Cerebellar nuclear complex (tissue), 1 donor: ENCODE measurements around the gene ADAMTS12.

Experiments
- DNase-seq, 2 experiments: peaks; one replicate each; lab custom pipeline; 2025; lab: John Stamatoyannopoulos, UW

ADAMTS12 gene

DNA sequence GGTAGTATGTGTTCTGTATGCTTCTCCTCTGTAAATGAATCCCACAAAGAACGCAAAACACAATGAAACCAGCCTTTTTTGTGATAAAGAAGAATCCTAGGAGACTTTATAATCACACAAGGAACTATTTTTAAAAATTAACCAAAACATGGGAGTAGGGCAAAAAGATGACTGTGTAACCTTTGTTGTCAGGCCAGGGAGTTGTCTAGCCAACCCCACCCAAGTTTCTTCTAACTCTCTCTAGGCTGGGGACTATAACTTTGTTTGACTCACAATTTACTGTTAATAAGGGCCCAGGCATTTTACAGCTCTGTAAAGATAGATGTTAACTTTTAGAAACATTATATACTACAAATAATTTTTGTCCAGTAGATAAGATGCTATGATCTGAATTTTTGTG lies 176.1 kb downstream of the ADAMTS12 start:
- no peak for DNase-seq

DNA sequence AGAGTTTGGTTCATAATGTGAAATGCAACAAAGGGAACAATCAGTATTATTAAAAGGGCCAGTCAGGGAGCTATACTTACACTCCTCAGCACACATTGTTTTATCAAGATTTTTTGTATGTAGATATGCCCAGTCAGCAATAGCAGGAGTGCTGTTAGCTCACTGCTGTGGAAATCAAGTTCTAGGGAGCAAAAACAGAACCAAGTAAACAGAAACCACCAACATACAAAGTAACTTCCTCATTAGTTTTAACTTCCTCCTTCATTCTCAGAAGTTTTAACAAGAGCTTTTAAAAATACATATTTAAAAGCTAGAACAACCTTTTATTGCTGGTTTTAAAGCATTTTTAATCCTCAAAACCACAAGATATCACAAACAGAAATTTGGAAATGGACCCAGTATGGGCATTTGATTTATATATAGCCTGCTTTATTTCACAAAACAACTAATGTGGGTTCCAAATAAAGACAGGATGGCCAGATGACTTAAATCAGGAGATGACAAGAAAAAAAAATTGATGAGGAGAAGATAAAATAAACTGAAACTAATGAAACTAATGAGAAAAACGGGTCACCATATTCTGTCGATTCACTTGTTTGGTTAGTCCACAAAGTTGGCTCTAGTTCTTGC lies 178.5 kb downstream of the ADAMTS12 start:
- DNase-seq, result no peak

DNA sequence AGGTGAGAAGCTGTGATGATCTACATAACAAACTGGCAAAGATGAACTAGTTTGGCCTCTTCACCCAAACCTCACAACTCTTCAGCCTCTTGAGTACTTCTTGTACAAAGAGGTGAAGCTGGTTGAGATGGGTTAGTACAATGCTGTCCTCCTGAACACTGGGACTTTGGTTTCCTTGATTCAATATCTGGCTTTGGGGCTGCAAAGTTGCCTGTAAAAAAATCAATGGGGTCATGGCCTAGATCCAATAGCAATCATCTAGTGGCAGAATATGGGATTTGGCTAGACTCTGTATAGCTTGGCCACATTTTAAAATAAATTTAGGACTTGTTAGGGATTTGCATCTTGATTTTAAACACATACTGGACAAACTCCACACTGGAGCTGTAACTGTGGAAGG lies 179.1 kb downstream of the ADAMTS12 start:
- no peak for DNase-seq

DNA sequence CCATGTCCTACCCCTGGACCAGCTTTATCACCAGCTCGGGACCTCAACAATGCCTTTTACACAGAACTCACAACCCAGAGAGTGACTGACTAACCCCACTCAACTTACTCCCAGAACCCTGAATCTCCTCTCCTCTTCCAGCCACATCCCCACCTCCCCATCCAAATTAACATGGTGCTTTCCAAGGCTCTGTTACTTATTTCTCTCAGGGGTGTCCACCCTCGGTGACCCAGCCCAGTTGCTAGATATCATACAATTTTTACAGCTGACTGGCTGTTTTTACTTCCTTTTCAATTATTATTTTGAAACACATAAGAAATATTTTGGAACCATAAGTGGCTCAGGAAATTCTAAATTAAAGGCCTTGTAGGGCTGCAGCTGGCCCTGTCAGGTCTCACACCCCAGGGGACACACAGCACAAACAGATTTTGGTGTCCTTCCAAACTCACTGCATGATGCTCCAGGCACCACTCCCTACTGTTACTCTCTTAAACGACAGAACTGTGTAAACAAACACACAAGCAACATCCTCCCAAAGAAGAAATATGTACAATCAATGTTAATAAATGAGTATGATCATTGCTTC lies 180.6 kb downstream of the ADAMTS12 start:
- no peak for DNase-seq

DNA sequence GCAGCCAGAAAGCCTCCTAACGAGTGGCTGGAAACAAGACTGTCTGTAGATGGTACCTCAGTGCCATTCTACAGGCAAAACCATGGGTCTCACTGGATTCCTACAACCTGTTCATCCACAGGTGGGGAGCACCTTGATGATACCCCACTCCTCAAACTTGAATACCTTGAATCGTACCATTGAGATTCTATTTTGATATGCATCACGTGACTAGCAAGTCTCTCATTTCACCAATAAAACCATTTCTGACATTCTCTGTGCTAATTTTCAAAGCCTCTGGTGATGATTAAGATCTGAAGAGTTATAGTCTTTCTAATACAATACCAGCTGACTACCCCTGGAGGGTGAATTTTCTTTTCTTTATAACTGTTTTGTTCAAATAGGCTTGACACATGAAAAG lies 188.9 kb downstream of the ADAMTS12 start:
- DNase-seq, result no peak

DNA sequence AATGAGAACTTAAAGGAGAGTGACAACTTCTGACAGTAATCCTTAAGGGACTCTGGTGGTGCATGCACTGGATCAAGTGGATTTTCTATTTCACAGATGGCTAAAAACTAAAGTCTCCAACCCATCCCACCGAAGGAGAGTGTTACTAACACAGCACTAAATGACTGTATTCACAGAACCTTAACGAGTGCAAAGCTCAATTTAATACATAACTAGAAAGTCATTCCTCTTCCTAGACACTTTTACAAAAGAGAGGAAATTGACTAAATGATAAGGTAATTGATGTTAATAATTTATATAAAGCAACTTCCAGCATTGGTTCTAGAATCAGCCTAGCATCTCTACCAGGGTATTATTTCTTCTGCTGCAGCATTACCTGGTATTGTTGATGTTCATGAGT lies 189.8 kb downstream of the ADAMTS12 start:
- no peak for DNase-seq

DNA sequence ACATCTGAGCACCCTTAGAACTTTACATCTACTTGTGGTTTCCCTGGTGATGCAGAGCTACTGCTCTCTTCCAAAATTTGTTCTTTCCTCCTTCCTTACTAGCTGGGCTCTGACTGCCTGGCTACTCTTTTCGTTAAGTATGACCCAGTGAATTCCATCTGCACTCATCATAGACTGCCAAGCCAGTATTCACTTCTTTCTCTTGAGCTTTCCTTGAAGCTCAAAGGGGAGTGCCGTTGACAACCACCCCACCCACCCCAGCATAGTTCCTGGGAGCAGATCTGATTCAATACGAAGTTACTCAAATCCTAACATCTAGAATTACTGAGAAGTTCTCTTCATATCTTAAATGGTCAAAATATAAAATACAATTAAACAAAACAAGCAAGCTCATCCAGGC lies 190.5 kb downstream of the ADAMTS12 start:
- DNase-seq, result no peak

DNA sequence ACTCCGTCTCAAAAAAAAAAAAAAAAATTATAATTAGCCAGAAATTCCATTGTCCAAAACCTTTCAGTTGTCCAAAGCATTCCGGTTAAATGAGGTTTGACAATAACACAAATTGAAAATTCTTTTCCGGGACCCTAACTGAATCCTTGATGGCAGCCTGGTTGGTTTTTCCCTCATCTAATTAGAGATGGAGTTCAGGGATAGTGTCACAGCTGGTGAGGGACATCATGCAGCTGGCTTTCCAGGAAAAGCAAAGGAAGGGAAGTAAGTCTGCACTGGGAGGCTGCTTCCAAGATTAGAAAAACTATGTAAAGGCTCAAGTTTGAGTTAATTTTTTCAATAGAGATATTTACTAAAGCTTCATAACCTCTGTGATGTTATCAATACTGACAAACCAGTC lies 195.4 kb downstream of the ADAMTS12 start:
- DNase-seq, result no peak

DNA sequence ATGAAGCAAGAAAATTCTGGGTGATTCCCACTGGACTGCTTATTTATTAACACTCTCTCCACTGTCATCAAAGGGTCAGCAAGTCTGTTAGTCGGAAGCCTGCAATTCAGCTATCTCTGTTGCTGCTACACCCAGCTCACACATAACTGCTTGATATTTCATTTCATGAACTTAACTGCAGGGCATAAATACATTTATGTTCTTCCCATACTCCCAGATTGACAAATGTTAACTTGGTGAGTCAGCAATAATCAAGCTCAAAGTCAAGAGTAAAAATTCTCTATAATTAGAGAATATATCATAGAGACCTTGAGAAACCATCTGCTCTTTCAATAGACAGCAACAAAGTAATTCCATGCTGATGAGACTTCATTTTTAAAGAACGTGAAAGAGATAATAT lies 198.8 kb downstream of the ADAMTS12 start:
- no peak for DNase-seq

DNA sequence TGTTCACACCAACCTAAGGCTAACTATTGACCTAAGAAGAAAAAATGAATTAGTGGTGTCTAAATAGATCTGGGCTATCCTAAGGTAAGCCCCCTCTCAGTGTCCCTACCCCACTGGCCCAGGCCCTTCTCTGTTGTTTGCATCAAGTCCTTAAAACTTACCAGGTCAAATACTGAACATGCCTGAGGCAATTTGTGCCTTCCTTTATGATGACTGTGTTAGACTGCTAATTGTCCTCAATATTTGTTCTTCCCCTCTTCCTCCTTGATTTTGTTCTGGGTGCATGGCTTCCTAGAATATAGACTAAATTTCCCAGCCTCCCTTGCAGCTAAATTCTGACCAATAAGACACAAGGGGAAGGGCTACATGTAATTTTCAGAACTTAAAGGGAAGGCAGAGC lies 199.9 kb downstream of the ADAMTS12 start:
- DNase-seq, result no peak

DNA sequence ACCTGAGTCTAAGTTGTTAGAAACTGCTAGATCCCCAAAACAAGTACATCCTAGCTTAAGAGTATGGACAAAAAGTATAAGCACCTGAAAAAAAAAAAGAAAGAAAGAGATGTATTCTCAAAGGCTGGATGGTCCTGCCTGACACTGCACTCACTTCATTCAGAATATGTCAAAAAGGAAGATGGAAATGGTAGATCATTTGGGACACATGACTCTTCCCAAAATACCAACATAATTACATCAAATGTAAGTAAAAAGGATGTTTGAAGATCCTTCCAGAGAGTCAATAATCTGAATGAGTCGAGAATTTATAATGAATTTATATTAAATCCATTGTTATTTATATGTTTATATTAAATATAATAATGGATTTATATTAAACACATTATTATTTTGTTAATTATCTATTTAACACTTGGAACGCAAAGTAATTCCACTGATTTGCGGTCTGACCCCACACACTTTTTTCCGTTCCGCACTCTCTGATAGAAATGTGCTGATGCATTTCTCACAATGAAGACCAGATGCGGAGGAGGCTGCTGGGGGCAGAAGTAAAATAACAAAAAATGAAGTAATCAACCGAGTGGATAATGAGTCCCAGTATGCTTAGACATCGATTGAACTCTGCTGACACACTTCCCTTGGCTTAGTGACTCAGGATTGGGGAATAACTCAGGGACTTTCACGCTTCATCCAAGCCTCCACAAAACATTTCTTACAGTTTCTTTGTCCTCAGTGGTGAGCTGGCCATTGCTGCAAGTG lies 201.2 kb downstream of the ADAMTS12 start:
- DNase-seq, result no peak

DNA sequence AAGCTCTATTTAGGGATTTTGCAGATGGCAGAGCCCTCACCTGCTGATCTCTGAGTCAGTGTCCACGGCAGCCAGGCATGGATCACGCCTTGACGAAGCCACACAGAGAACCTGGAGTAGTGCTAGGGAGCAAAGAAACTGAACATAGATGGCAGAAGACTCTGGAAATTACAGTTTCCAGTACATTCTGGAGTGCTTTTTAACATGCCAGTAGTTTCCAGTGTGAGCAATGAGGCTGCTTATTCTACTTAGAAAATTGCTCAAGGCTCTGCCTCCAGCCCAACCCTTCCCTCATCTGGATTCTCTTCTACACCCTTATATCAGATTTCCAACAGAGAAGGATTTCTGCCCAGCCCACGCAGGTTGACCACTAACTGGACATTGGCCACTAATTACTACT lies 203.3 kb downstream of the ADAMTS12 start:
- no peak for DNase-seq

DNA sequence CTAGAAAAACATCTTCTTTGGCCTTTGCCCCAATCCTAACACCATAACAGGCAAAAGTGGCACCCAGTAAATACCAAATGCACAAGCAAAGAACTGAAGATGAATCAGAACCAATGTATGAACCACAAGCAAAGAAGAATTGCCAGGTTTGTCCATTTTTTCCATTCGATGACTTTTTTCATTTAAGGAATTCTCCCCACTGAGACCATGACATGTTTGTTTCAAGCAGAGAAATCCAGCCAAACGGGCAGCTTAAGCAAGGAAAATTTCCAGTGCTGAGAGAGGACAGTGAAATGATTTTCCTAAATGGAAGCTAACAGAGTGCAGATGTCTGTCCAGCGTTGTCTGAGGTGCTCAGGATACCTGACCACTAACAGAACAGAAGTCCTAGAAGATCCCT lies 203.7 kb downstream of the ADAMTS12 start:
- DNase-seq, result no peak

DNA sequence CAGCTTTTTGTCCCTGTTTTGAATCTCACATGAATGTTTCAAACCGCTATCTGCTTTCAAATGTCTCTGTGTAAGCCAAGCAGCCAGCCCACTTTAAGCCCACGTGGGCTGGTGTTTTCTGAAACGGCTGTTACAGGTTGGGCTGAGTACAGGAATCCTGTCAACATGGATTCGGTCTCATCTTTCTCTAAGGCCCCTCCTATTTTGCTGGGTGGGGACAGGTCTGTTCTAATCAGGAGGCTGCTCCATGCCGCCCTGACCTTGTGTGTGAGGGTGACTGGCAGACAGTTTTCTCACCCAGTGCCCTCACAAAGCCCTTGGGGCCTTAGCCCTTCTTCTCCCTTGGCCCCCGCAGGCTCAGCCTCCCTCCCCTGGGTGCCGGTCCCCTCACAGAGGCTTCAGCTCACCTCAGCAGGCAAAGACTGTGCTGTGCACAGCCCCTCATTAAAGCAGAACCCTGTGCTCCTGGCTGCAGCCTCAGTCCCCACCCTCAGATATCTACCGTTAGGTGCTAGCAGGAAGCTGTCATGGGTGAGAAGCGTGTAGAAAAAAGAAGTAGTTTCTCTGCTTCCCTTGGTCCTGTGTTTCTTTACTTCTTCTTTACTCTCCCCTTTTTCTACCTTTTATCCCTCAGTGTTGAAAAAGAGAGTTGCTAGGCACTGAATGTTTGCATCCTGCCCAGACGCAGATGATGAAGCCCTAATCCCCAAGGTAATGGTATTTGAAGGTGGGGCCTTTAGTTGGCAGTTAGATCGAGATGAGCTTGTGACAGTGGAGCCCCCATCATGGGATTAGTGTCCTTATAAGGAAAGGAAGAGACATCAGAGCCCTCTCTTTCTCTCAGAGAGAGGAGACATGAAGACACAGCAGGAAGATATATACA lies 205.7 kb downstream of the ADAMTS12 start:
- no peak for DNase-seq

DNA sequence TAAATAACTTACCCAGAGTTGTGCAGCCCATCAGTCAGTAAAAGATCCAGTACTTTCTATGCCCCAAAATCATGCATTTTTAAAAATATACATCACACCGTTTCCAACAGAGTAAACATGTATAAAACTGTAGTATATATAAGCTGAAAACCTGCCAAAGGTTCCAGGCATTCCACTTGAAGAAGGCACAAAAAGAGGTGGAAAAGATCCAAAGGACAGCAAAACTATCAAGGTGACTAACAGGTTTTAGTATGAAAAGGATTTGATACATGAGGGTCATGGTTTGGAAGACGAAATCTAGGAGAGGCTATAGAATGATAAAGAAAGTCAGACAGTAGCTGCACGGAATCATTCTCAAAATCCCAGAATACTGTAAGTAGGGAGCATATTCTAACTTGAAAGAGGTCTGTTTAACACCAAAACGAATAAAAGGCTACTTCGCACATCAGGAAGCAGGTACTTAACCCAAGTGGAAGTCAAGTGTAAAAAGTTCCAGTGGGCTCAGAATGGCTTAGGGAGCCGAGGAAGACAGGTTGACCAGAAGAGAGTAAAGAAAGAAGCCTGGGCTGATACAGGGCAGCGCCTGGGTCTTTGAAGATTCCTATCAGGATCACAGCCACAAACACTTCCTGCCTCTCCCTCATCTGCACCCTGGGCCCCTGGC lies 207.2 kb downstream of the ADAMTS12 start:
- no peak for DNase-seq

DNA sequence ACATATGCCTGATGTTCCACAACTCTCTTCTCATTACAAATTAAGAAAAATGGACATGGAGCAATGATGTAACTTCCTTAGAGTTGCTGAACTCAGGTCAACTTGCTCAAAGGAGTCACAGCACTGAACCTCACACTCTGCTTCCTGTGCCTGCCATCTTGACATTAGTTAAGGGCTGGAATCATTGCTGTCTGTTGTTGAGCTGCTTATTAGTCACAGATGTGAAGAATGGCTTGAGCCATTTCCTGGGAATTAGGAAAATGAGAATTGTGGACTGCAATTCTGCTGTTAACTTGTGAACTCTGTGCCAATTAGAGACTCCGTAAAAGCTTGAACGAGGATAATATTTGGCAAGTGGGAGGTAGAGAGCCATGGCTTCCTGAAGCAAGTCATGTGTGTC lies 212.0 kb downstream of the ADAMTS12 start:
- DNase-seq, result no peak

DNA sequence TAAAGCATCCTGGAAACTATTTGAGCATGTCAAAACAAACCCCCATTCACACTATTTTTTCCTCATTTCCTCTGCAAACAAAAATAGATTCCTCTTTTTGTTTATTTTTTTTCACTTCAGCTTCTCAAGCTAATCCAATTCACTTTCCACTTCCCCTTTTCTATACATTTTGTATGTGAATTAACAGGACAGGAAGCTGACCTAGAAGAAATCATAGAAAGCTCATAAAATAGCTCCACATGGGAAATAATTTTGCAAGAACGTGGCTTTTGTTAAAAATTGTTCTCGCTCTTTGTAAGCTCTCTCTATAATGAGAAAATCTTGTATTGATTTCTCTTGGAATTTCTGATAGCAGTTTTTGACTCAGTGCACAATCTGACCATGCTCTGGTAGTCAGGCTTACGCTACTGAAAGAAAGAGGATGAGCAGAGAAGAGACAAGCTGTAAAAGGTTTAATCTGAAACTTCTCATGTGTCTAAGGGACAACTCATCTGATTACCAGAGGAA lies 215.8 kb downstream of the ADAMTS12 start:
- DNase-seq, result no peak

DNA sequence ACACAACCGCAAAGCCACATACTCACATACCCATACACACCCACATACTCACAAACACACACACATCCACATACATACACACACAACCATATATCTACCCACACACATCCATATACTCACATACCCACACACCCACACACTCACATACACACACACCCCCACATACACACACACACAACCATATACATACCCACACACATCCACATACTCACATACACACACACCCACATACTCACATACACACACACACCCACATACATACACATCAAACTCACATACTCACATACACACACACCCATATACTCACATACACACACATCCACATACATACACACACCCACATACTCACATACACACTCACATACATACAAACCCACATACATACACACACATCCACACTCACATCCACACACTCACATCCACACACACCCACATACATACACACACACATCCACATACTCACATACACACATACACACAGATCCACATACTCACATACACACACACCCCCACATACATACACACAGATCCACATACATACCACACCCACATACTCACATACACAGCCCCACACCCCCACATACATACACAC lies 220.0 kb downstream of the ADAMTS12 start:
- DNase-seq, result no peak

DNA sequence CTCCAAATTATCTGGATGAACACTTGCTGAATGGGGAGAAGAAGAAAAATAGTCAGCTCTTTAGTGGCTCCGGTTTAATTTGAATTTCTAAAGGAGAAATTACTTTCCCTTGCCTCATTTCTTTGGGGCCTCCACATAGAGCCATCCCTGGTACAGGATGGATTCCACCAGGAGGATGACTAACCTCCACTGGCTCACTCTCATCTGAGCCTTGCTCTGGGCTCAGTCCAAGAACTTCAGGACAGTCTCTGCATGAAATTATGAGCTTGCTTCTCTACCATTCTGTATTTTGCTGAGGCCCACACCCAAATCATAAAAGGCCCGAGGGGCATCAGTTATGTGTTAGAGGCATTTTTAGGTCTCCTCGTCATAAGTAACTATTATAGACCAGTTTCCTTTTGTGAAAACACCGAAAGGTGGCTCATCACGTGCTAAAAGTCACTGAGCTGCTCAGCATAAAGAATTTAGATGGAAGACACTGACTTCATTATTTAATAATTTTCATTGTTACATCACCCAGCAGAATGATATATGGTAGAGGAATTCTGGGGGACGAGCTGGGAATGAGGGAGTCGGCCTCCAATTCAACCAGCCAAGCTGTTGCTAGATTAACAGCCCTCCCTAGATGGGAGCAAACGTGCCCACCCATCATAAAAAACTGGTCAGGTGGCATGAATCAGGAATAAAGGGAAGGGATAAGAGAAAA lies 228.9 kb downstream of the ADAMTS12 start:
- DNase-seq, result no peak

DNA sequence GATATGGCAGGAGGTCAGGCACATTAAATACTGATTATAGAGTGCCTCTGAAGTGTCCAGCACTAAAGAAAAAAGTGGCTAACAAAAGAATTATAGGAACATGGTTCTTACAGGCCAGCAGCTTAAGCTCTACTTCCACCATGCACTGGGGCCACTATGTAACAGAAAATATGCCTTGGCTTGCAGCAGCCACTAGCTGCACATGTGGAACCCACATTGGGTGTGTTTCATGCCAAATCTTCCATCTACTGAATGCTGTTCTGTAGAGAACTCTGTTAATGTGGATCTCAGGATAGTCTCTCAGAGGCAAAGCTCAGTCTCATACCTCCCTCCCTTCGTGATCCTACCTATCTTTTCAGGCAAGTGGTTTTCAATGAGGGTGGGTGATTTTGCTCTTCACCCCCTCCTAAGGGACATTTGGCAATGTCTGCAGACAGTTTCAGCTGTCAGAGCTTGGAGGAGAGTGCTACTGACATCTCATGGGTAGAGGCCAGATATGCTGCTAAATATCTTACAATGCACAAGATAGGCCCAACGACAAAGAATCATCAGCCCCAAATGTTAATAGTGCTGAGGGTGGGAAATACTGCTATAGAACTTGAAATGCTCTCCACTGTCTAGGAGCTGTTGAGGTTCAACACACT lies 232.1 kb downstream of the ADAMTS12 start:
- no peak for DNase-seq
